ENCODE data around the gene NTNG2.
A peak's percentile ranks its signal among the peaks of the same experiment; 100 is the strongest.

The NTNG2 gene

DNA sequence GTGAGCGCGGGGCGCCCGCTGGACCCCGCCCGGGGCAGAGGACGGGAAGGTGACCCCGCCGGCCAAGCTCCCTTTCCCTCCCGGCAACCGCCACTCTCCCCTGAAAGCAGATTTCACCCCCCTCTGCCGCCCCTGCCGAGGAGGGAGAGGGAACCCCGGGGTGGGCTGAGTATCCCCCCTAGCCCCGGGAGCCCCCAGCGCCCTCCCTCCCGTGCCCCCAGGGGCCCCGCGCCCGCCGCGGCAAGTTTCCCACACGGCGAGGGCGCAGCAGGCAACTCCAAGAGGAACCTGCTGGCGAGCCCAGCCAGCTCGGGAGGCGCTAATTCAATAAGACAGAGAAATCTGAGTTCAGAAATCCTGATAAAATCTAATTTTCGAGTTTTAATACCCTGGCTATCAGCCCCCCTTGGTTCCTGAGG is 1.6 kb downstream of the NTNG2 start:
- TF ChIP-seq, protein P1, sequence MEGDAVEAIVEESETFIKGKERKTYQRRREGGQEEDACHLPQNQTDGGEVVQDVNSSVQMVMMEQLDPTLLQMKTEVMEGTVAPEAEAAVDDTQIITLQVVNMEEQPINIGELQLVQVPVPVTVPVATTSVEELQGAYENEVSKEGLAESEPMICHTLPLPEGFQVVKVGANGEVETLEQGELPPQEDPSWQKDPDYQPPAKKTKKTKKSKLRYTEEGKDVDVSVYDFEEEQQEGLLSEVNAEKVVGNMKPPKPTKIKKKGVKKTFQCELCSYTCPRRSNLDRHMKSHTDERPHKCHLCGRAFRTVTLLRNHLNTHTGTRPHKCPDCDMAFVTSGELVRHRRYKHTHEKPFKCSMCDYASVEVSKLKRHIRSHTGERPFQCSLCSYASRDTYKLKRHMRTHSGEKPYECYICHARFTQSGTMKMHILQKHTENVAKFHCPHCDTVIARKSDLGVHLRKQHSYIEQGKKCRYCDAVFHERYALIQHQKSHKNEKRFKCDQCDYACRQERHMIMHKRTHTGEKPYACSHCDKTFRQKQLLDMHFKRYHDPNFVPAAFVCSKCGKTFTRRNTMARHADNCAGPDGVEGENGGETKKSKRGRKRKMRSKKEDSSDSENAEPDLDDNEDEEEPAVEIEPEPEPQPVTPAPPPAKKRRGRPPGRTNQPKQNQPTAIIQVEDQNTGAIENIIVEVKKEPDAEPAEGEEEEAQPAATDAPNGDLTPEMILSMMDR (IDR thresholded peaks at IDR 0.05; ENCODE audit: insufficient read depth, low read depth, low read length, missing control alignments): no peak
- no peak overlapping the region for H3K4me3 ChIP-seq (ENCODE audit: low read length)
- DNase-seq (ENCODE audit: low read depth): no peak

DNA sequence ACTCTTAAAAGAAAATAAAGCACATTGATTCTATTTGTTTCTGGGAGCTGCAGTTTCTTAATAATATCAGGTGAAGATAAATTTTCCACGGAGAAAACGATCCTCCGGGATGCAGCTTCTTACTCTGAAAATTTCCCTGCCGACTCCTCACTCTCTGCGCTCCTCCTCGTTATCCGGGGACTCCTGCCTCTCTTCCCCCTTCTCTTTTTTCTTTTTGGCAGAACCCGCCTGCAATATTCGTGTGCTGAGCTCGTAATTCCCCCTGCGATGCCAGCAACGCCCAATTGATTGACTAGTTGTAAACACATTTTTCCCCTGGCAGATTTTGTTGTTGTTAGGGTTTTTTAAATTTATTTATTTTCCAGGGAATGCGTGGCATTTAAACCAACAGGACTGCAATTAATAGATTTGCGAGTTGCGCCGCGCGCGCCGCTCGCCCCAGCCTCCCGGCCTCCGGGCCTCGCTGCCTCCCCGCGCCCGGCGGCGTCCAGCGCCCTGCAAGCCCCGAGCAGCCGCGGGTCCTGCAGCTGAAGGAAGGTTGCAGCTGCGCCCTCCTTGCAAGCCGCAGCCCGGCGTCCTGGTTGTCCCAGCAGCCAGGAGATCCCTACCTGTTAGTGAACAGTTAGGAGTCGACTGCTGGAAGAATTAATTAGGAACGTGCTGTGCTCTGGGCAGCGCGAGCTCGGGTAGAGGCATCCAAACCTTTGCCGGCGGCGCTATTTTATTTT is 2.2 kb downstream of the NTNG2 start:
- no peak for DNase-seq (ENCODE audit: low read depth)
- TF ChIP-seq, protein P1 (IDR thresholded peaks at IDR 0.05; ENCODE audit: insufficient read depth, low read depth, low read length, missing control alignments): no peak
- H3K4me3 ChIP-seq (ENCODE audit: low read length): no peak overlapping the region

DNA sequence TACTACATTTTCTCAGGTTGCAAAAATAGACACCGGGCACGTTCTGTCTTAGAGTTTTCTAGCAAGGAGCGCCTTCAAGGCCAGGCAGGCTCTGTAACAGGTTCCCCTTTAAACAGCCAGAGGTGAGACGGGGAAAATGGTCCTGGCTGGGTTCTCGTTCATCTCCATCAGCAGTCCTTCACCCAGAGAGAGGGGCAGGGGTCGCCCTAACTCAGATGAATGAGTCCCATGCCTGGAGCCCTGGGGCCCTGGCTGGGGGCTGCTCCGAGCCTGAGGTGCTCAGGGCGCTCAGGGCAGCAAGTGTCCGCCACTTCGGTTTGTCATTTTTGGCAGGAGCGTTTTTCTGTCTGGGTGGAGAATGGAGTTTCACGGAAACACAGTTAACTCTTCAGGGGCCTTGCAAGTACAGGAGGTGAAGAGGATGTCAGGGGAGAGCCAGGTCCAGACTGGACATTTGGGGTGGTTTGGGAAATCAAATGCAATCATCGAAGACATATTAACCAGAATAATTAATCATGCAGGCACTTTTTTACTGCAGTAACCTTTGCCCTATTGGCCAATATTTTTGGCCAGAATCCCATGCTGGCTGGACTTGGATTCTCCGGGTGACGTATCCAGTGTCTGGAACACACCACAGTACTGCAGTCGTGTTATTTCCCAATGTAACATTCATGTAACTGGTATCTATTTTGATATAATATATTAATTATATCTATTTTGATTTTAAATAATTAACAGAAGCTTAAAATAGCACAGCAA is 2.9 kb downstream of the NTNG2 start:
- TF ChIP-seq, protein P1 (IDR thresholded peaks at IDR 0.05; ENCODE audit: insufficient read depth, low read depth, low read length, missing control alignments): no peak
- DNase-seq (ENCODE audit: low read depth): no peak
- no peak overlapping the region for H3K4me3 ChIP-seq (ENCODE audit: low read length)

DNA sequence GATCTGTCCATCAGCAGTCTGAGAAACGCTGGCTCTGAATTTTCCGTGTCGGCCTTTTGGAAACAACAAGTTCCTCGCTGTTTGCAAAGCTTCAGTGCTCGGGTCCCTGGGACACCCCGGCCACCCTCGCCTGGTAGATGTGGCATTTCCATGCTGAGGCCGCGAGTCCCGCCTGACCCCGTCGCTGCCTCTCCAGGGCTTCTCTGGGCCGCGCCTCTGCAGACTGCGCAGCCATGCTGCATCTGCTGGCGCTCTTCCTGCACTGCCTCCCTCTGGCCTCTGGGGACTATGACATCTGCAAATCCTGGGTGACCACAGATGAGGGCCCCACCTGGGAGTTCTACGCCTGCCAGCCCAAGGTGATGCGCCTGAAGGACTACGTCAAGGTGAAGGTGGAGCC is 4.7 kb downstream of the NTNG2 start:
- no peak overlapping the region for H3K4me3 ChIP-seq (ENCODE audit: low read length)
- TF ChIP-seq, protein P1 (IDR thresholded peaks at IDR 0.05; ENCODE audit: insufficient read depth, low read depth, low read length, missing control alignments): peak; percentile 27
- DNase-seq (ENCODE audit: low read depth): peak; percentile 24

DNA sequence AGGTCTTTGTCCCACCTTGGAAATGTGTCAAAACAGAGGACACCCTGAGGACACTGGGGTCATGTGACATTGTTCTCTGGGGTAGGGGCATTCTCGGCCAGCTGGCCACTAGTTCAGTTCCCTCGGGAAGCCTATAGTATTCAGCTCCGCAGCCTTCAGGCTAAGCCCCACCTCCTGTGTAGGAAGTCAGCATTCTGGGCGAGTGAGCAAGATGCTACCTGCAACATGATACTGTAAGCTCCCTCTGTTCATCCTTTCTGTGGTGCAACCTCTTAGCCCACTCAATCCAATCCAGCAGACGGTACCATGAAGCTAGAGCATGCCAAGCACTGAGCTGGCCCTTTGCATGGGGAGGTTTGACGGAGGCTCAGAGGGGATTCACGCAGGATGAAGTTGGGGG is 5.3 kb downstream of the NTNG2 start:
- TF ChIP-seq, protein P1 (IDR thresholded peaks at IDR 0.05; ENCODE audit: insufficient read depth, low read depth, low read length, missing control alignments): no peak
- H3K4me3 ChIP-seq (ENCODE audit: low read length): no peak overlapping the region
- DNase-seq (ENCODE audit: low read depth): no peak

DNA sequence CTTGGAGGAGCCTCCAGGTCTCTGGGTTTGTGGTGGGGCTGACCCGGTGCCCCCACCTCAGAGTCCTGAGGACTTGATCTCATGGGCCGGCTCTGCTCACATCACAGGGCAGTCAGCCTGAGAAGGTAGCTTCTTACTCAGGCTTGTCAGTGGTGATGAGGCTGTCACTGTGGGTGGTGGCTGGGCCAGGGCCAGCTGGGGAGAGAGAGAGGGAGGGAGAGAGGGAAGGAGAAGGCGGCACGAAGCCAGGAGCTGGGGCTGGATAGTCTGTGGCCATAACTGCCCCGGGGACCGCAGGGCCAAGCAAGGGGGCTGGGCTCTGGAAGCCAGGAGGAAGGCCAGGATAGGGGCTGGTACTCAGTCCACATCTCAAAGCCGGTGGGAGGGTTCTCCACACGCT is 6.5 kb downstream of the NTNG2 start:
- no peak overlapping the region for H3K4me3 ChIP-seq (ENCODE audit: low read length)
- no peak for DNase-seq (ENCODE audit: low read depth)
- TF ChIP-seq, protein P1 (IDR thresholded peaks at IDR 0.05; ENCODE audit: insufficient read depth, low read depth, low read length, missing control alignments): no peak

Measured in epithelial cell of esophagus (primary cell).